ENCODE data around the gene MED29. TPM values are rescaled to one million over a fixed set of nuclear protein-coding genes. Genes with fewer than 3 reads are reported as not detected.
A peak's percentile ranks its signal among the peaks of the same experiment; 100 is the strongest.

Gene MED29
- total and polyA plus RNA-seq, 2 of the 4 experiments (the other 2 are of a cell fraction): 17.6 to 28.8 TPM

- Histone ChIP-seq H3K4me3 (ENCODE audit: insufficient read depth, low read depth, low read length) (peak overlapping the region; percentile 1; the same call in 1 of the 2 replicates), H3K9ac (ENCODE audit: low read depth, low read length) (no peak overlapping the region)
- in situ Hi-C loops (cut with MboI; ENCODE audit: low sequenced_read_pairs): loop anchor here (25.0 kb wide), 1 partner anchor 406 kb away; the partner anchor contains the start of genes DYRK1B and FBL
Observed at GRCh38 chr19:39430675-39431593, 39.8 kb downstream of the MED29 start.

More at GRCh38 chr19:39430675-39431593, 39.8 kb downstream of the MED29 start:
- WGBS, 2 experiments (ENCODE audit: extremely low coverage in 2 of 2, insufficient read length in 1 of 2): 89% methylated on average over 9 of the region's 25 CpGs; no CpG with 5 or more reads in 1 of the 2 experiments
- Histone ChIP-seq H3K9me3 (ENCODE audit: control insufficient read depth, insufficient read depth, low read length) (no peaks in the 10 kb centered on the region), H3K79me1 (ENCODE audit: low read depth in 1 of 2, low read length in 2 of 2) (peaks cover 25 to 53% of the 10 kb centered on the region in 2 experiments), H3K9me1 (ENCODE audit: insufficient read depth, low read length) (peaks cover 8% of the 10 kb centered on the region), H3K4me2 (ENCODE audit: low read depth, low read length) (peak overlapping the region; percentile 41), H2AFZ (replicated peaks; ENCODE audit: low read length, poor library complexity) (peak overlapping the region; percentile 55), H4K5ac (ENCODE audit: low read depth, low read length) (peak overlapping the region; percentile 72), H3K18ac (ENCODE audit: low read depth, low read length) (peak overlapping the region; percentile 34; the same call in 1 of the 2 replicates), H3K27me3 (ENCODE audit: control insufficient read depth, insufficient read depth, low read length) (no peaks in the 10 kb centered on the region), H3K23ac (ENCODE audit: low read depth, low read length) (peak overlapping the region; percentile 49), H3K36me3 (ENCODE audit: control insufficient read depth, insufficient read depth, low read length) (peaks cover 24% of the 10 kb centered on the region), H2BK20ac (ENCODE audit: low read depth, low read length) (peak overlapping the region; percentile 54; the same call in 1 of the 2 replicates), H4K8ac (ENCODE audit: low read depth in 2 of 2, low read length in 2 of 2) (peak overlapping the region in 1 of 2 experiments; percentile 77; a peak in 2 of 4 replicates), H4K91ac (ENCODE audit: insufficient read depth, low read depth, low read length) (peak overlapping the region; percentile 63), H2AK5ac (ENCODE audit: low read depth, low read length) (peak overlapping the region; percentile 68), H2BK120ac (ENCODE audit: low read depth, low read length) (peak overlapping the region; percentile 60; the same call in 1 of the 2 replicates), H2BK5ac (ENCODE audit: low read depth, low read length, poor library complexity, severe bottlenecking) (peak overlapping the region; percentile 91), H3K56ac (ENCODE audit: extremely low read depth, insufficient read depth, low read length) (no peak overlapping the region), H3K4me1 (ENCODE audit: control insufficient read depth, insufficient read depth, low read length) (peaks cover 23% of the 10 kb centered on the region), H3K14ac (replicated peaks; ENCODE audit: low read depth, low read length) (peak overlapping the region; percentile 34; the same call in 1 of the 2 replicates), H3K4ac (ENCODE audit: low read depth, low read length) (peak overlapping the region; percentile 74), H2AK9ac (replicated peaks; ENCODE audit: low read depth, low read length, poor library complexity) (peak overlapping the region; percentile 86), H3K27ac (ENCODE audit: insufficient read depth, low read length) (peak overlapping the region; percentile 74), H4K20me1 (ENCODE audit: insufficient read depth, low read length) (peaks cover 46% of the 10 kb centered on the region), H2BK15ac (ENCODE audit: low read depth, low read length) (peak overlapping the region; percentile 74; the same call in 1 of the 3 replicates)
- dilution Hi-C loops (cut with HindIII; ENCODE audit: low sequenced_read_pairs, unreplicated experiment): no loop called here
- DNase-seq: peak; percentile 100
- intact Hi-C loops (cut with micrococcal nuclease): no loop called here
- POLR2A ChIA-PET (ENCODE audit: unreplicated experiment): interaction anchor here (0.6 kb wide), 2 partner anchors 9 to 106 kb away, joined by 4 read pairs; no protein-coding TSS in a partner anchor
- no TSS peak for BruUV-seq (replicated peaks)
- peak; percentile 97 for TF ChIP-seq CEBPB (IDR thresholded peaks at IDR 0.05; ENCODE audit: low read depth, low read length)
- no peak for TF ChIP-seq NFE2L2 (IDR thresholded peaks at IDR 0.05; ENCODE audit: low read depth, low read length)
- peak; percentile 77 for TF ChIP-seq USF2 (IDR thresholded peaks at IDR 0.05; ENCODE audit: low read depth, low read length)
- TF ChIP-seq RCOR1 (IDR thresholded peaks at IDR 0.05; ENCODE audit: insufficient replicate concordance, low read length): peak; percentile 52
- TF ChIP-seq MAZ (IDR thresholded peaks at IDR 0.05; ENCODE audit: borderline replicate concordance, low read depth, low read length): peak; percentile 40; the same call in 1 of the 2 replicates
- TF ChIP-seq CHD1 (IDR thresholded peaks at IDR 0.05; ENCODE audit: low read depth, low read length): no peak
- peak; percentile 50 for TF ChIP-seq POLR2A (IDR thresholded peaks at IDR 0.05; ENCODE audit: low read depth, low read length)
- TF ChIP-seq MXI1 (IDR thresholded peaks at IDR 0.05; ENCODE audit: borderline replicate concordance, low read depth, low read length): no peak
- TF ChIP-seq BHLHE40 (IDR thresholded peaks at IDR 0.05; ENCODE audit: low read depth, low read length): peak; percentile 25; the same call in 1 of the 2 replicates
- peak; percentile 91 for TF ChIP-seq MAFK (IDR thresholded peaks at IDR 0.05; ENCODE audit: low read depth, low read length)
- TF ChIP-seq FOS (IDR thresholded peaks at IDR 0.05; ENCODE audit: low read depth, low read length): peak; percentile 88
- CTCF ChIA-PET: no interaction called here
- peak; percentile 15 for ATAC-seq (ENCODE audit: low read depth)
